ENCODE data around the gene PAX6.

PAX6 gene

GRCh38 chr11:31797190-31798056 is 13.7 kb downstream of the PAX6 start:
- ATAC-seq = peak; percentile 23
- TF ChIP-seq TCF4 (CRISPR knock-in tag; IDR thresholded peaks at IDR 0.05; ENCODE audit: borderline replicate concordance) (no peak), OSR1 (CRISPR knock-in tag; IDR thresholded peaks at IDR 0.05) (no peak), TOX (CRISPR knock-in tag; IDR thresholded peaks at IDR 0.05; ENCODE audit: borderline replicate concordance) (no peak), ISL1 (CRISPR knock-in tag; IDR thresholded peaks at IDR 0.05) (no peak), ZNF565 (CRISPR knock-in tag; conservative IDR thresholded peaks at IDR 0.05; ENCODE audit: low read depth) (no peak), ZC3H10 (CRISPR knock-in tag; IDR thresholded peaks at IDR 0.05) (no peak), ZNF70 (CRISPR knock-in tag; IDR thresholded peaks at IDR 0.05) (no peak), POU6F1 (CRISPR knock-in tag; IDR thresholded peaks at IDR 0.05; ENCODE audit: borderline replicate concordance, low read depth) (no peak), PATZ1 (CRISPR knock-in tag; IDR thresholded peaks at IDR 0.05; ENCODE audit: borderline replicate concordance) (no peak), PPARA (CRISPR knock-in tag; IDR thresholded peaks at IDR 0.05; ENCODE audit: borderline replicate concordance) (no peak), BACH2 (CRISPR knock-in tag; IDR thresholded peaks at IDR 0.05; ENCODE audit: borderline replicate concordance) (no peak), ZFP3 (CRISPR knock-in tag; IDR thresholded peaks at IDR 0.05) (no peak), ZNF8 (CRISPR knock-in tag; IDR thresholded peaks at IDR 0.05) (no peak)

- TF ChIP-seq TCF4 (CRISPR knock-in tag; IDR thresholded peaks at IDR 0.05; ENCODE audit: borderline replicate concordance) (no peak), TSHZ2 (CRISPR knock-in tag; IDR thresholded peaks at IDR 0.05) (no peak), ARNTL (CRISPR knock-in tag; IDR thresholded peaks at IDR 0.05; ENCODE audit: borderline replicate concordance, low read depth) (no peak), ZNF70 (CRISPR knock-in tag; IDR thresholded peaks at IDR 0.05) (no peak), ZC3H10 (CRISPR knock-in tag; IDR thresholded peaks at IDR 0.05) (no peak), CSRNP3 (CRISPR knock-in tag; IDR thresholded peaks at IDR 0.05) (no peak), BACH2 (CRISPR knock-in tag; IDR thresholded peaks at IDR 0.05; ENCODE audit: borderline replicate concordance) (no peak), PPARA (CRISPR knock-in tag; IDR thresholded peaks at IDR 0.05; ENCODE audit: borderline replicate concordance) (no peak), ZNF8 (CRISPR knock-in tag; IDR thresholded peaks at IDR 0.05) (no peak), ZNF565 (CRISPR knock-in tag; conservative IDR thresholded peaks at IDR 0.05; ENCODE audit: low read depth) (no peak), ISL1 (CRISPR knock-in tag; IDR thresholded peaks at IDR 0.05) (no peak), PATZ1 (CRISPR knock-in tag; IDR thresholded peaks at IDR 0.05; ENCODE audit: borderline replicate concordance) (no peak), ZFP30 (CRISPR knock-in tag; IDR thresholded peaks at IDR 0.05) (no peak), CSDC2 (CRISPR knock-in tag; IDR thresholded peaks at IDR 0.05) (no peak), POU6F1 (CRISPR knock-in tag; IDR thresholded peaks at IDR 0.05; ENCODE audit: borderline replicate concordance, low read depth) (no peak)
- ATAC-seq = no peak
Observed at GRCh38 chr11:31796499-31797189, 14.5 kb downstream of the PAX6 start.
